HG03439 (cell line): ENCODE results near the gene HOXA6.

Source experiments
- ATAC-seq: cut with Tn5 transposase; IDR thresholded peaks from one replicate; pipeline ENCODE4 v1.9.1; 2021; ENCODE audit warnings: mild to moderate bottlenecking, moderate library complexity; ENCODE audit not compliant: unreplicated experiment

HOXA6 gene

DNA sequence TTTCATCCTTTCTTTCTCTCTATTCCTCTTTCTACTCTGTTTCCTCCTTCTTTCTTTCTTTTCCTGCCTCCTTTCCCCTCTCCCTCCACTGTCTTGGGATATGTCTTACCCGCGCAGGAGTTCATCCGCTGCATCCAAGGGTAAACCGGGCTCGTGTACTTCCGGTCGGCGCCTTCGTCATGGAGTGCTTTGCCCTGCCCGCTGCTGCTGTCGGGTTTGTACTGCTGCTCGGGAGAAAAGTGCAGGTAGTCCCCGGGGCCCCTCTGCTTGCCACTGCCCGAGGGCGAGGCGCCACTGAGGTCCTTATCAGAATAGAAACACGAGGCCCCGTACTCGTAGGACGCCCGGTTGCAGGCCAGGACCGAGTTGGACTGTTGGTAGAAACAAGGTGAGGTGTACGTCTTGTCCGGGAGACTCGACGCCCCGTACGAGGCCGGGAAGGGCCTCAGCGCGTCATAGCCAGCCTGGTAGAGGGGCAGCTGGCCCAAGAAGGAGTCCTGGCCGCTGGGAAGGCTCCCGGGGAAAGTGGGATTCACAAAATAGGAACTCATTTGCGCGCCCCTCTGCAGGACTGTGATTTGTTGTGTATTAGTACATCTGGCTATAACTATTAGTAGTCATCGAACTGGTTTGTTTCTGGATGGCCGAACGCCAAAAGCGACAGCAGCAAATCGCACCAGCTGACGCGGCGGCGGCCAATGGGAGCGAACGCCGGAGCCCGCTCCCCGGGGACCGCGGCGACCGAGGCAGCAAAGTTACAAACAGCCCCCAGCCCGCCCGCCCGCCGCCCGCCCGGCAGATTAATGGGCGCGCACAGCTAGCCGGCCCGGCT lies at the start of gene HOXA6:
Gene HOXA6 (minus strand): TSS at position 576 of the 832 bp plus-strand sequence. CDS start 25 bp downstream, at position 551.
- no peak for ATAC-seq

DNA sequence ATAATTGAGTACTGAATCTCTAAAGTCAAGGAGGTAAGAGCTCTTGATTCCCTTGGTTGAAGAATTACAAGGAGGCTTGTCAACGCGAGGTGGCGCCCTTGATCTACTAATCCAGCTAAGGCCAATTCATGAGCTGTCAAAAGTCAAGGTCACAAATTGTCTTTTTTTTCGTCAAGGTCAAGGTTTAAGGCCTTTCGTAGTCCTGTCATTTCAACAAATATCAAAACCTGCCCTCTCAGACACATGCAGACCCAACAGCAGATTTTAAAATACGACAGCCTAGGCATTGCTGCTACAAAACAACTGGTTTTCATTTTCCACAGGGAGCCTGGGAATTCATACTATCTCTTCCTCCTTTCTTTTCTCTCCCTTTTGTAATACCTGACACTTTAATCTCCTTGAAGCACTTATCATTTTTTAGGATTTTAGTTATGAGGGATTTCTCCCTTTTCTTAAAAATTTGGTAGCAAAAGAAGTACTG lies 48.8 kb upstream of the HOXA6 start:
- no peak for ATAC-seq

DNA sequence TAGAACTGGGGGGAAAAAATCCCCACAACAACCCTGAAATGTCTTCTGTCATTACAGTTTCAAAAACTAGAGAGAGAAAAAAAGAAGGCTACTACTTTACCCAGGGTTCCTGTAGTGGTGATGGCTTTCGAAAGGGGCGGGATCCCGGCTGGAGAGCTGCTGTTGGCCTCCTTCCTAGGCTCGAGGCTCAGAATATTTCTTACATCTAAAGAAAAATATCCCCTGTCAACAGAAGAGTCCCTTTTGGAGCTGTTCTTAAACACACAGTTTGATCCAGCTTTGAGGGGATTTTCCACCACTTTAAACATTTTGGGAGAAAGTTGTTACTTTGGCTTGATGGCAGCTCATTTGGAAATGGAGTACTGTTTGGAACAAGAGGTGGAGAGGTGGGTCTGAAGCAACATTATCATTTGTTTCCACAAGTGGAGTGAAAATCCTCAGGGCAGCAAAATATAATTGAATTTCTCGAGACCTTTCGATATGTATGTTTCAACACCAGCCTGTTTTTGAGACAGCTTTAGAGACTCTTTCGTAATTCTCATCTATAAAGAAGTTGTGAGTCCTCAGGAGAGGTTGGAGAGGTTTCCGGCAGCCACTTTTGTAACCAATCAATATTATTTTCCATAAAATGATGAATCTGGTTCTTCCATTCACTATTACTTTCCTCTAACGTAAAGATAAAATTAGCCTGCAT lies 47.3 kb upstream of the HOXA6 start:
- no peak for ATAC-seq

DNA sequence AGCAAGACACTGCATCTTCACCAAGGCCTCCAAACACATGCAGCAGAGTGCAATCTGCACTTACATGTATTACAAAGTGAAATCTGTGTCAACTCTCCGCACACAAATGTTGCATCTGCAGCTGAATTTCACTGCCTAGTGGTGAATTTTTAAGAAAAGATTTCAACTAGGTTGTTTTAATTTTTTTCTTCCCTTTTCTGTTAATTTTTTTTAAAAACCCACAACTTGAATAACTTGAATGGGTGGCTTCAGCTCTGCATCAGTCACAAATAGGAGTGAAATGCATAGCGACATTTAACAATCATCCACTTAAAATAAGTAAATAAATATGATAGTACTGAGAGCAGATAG lies 46.4 kb upstream of the HOXA6 start:
- no peak for ATAC-seq

DNA sequence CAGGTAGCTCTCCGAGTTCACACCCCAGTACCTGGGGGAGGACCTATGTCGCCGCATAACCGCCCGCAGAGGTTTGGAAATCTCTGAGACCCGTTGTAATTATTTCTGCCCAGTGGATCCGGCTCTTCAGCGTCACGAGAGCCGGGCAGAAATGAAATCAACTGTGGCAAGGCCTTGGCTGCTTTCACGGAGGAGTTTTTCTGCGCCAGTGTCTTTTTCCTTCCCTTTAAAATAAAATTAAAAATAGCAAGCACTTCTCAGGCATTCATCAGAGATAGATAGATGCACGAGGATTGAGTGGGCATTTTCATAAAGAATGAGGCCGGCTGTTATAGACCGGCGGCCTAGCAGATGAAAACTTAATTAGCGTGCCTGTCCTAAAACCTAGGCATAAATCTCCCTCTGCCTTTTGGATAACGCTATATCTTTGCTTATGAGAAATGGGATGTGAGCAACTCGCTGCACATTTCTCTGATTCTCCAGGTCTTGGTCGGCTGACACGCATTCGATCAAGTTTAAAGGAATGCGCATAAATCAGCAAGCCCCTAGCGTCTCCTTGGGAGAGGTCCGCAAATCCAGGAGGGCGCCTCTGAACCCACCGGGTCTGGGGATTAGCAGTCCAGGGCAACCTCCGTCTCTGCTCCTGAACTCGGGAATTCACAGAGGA lies 45.9 kb upstream of the HOXA6 start:
- ATAC-seq = no peak

DNA sequence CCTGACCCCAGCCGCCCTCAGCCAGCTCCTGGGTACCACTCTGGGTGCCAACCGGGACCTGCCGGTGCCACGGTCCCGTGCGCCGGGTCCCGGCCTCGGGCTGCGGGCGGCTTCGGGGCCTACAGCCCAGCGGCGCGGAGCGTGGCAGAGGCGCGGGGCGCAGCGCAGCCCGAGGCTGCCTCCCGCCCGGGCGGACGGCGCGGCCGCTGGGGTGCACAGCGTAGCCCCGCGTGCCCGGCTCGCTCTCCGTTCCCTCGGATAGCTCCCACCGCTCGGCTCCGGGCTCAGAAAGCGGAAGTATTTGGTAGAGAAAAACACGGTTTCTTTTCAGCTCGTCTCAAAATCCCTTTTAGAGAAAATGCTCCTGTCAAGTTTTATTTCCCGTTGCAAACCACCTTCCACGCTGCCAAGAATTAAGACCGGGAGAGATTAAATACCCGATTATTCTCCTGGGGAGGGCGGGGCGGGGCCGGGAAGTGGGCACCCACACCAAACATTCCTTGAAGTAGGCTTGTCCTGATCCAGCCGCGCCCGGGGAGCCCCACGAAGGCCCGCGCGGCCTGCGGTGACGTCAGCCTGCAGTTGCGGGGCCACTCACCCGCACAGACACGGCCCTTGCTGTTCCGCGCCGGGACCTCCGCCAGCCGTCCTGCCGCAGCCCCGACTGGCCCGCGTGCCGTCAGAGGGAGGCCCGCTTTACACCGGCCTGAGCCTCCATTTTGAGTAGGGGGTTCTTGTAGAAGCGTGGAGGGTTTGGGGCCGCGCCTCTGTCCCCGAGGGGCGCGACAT lies 45.2 kb upstream of the HOXA6 start:
- ATAC-seq = no peak

DNA sequence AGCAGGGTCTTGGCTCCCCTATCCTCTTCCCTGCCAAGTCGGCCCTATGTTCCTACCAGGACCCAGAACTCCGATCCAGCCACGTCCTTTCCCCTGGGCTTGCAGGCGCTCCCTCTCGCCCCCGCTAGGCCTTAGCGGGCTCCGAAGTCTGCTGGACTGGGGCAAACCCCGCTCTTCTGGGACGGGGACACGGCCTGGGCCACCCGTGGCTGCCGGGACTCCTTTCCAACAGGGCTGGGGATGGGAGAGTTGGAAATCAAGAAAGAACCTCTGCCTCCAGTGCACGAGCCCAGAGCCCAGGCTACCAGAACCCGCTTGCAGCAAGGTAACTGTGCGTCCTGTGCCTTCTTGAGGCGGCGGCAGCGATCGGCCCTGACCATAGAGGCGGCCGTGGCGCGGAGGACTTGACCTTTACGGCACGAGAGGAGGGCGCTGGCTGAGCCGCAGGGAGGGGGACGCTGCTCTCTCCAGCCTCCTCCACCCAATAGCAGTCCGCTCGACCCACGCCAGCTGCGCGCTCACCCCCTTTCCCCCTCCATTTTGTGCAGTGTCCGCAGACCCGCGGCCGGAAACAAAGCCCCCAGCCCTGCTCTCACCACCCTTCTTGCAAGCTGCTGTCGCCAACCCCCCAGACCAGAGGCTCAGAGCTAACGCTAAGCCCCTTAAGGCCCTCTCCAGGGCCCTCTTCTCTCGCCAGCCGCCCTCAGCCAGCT lies 44.4 kb upstream of the HOXA6 start:
- ATAC-seq = no peak

DNA sequence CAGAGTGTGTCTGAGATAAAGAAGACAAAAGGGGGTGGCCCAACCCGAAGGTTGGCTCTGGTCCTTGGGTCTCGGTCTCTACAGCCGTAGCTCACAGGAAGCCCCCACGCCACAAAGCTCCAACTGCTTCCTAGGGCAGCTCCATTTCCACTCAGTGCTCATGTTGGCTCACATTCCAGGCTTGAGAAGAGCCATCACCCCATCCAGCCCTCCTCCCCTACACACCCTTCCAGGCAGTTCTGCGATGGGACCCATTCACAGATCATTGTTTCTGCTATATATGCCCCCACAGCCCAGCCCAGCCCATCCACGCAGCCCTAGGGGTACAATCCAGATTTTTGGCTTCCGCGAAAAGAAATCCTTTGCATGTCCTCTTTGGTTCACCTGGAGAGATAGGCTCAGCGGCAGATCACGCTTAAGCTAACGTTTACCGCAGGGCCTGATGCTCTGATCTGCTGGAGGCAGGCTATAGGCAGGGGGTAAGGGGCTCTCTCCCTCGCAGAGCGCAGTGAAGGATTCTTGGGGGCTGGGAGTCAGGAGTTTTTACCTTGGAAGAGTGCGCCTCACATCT lies 43.7 kb upstream of the HOXA6 start:
- ATAC-seq = no peak

DNA sequence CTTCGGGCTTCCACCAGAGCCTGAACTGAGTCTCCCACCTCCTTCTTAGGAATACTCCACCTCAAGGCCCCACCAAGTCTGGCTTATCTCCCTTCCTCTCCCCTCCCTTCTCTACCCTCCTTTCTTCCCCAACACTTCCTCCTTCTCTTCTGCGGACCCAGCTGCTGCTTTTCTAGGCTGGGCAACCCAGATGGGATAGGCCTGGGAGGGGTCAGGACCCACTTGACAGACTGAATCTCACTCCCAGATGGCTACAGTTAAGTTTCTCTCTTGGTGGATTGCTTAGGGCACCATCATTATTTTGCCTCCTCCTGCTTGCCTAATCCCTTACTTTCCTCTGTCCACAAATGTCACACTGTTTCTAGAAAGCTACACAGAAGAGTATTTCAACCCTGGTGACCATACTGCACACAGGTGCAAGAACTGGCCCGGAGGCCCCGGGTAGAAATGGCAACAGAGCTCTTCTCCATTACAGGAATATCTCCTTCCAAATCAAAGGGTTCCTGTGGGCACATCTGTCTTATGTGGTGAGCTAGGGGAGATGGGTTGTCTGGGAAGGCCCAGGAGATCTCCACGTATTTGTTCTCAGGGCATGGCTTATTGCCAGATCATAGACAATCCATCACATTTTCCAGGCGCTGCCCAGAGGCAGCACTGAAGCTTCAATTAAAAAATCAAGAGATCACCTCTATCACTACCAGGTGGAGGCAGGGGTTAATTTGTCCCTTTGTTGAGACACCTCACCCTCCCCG lies 42.6 kb upstream of the HOXA6 start:
- ATAC-seq = no peak

DNA sequence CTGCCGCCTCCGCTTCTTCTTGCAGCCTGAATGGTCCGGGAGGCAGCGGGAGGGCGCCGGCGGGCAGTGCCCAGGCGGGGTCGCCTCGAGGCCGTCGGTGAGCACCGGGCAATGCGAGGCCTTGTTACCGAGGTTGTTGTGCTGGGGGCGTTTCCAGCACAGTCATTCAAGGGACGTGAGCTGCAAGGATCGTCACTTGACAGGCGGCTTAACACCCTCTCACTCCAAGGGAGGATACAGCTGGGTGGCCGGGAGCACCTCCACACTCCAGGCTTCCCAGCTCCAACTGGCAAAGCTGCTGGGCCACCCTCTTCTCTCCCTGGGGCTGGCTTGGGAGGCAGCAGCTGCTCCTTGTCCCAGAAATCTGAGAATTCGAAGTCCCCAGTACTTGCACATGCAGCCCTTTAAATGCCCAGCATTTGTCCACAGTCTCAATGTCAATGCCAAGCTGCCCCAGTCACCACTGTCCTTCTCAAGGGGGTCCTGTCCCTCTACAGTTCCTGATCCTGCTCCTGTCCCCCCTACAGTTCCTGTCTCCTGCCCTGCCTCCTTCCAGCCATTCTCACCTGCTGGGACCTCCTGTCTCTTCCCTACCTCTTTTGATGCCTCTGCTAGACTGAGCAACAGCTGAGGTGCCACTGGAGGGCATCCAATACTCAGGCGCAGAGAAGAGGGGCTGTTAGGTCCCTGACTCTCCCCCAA lies 41.9 kb upstream of the HOXA6 start:
- no peak for ATAC-seq

DNA sequence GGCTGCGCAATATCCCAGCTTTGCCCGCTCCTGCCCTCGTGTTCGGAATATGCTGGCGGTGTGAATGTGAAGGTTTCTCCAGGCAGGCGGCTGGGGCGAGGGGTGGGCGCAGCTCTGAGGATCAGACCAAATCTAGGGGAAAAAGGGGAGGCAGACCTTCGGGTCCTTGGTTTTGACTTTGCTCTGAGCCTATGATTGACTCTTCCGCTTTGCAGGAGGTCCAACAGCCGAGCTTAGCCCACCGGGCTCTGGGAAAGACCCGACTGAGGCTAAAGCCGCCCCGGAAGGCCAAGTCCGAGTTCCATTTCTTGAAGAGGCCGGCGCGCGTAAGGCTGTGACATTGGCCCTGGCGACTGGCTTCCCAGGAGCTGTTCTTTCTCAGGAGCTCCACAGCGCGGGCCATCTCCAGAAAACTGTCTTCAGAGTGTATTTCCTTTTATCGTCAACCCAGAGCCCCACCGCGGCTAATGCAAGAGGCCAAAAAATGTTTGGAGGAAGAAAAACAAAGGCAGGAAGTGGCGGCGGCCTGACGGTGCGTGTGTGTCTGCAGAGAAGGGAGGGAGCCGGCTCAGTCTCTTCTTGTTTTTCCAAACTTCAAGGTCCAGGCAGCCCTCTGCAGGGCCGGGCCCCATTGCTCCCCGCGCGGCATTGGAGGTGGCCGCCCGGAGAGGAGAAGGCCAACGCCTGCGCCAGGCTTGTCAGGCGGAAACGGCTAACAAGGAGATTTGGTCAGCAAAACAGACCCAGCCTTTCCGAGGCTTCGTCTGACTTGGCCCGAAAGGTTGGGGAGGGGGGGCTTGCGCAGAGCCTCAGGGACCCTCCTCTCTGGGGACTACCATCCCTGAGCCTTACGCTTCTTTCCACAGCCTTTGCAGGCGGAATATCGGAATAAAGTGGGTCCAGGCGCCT lies 41.1 kb upstream of the HOXA6 start:
- no peak for ATAC-seq

DNA sequence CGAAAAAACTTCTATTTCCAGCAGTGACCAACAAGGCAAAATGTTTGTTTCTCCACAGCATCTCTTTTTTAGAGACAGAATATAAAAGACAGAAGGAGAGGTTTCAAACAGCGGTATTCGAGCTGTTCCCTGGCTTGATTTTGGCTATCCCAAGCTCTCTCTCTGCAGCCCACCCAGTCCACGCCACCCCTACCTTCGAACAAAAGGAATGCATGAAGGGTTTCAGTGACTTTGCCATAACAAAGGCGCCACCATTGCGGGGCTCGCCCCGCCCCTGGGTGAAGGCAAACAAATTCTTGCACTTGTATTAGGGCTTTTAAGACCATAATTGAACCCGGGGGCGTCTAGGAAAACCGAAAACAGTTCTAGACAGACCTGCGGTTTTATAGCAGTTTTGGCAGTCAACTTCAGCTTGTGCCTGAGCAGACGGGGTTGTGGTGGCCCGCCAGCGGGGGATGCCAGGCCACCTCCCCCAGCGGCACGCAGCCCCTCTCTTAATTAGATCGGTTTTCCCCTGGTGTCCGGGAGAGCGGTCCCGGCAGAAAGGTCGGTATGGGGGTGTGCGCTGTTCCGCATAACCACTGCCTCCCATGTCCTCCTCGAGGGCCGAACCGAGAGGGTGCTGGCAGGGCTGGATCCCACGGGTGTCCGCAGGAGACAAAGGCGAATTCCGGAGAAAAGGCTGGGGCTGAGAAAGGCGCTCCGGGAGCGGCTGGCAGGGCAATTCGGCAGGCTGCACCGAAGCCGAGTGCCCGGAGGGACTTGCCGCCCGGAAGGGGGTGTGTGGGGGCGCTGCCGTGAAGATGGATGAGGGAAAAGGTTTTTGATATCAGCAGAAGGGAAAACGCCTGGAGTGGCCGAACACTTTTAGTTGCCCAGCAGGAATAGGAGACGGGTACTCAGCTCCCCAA lies 40.2 kb upstream of the HOXA6 start:
- no peak for ATAC-seq

DNA sequence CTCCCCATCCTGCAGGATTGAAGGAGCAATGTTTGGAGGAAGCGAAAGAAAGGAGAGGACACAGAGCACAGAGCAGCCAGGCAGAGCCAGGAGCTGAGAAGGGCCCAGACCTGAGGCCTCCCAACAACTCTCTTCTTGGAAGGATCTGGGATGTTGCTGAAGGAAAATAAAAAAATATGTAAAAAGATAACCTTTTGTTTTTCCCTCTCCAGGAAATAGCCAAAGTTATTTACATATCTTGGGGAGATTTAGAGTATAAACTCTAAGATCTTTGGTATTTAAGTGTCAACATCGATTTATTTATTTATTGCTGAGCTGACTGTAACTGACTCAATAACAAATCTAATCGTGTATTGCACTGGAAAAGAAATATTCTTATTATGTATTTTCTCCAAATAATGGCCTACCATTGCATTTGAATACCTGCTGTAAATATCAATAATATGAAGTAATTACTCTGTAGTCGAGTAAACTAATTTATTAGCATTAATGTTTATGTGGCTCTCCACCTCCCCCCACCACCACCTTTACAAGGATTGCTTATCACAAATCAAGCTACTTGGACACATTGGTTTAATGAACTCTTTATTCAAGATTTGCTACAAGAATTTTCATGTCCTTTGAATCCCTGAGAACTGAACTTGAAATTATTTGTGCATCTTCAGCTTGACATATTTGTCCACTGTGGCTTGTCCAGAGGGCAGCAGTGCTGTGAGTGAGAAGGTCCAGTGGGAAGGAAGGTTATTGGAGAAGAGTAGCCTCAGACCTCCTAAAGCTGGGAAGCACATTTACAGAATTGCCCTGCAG lies 39.3 kb upstream of the HOXA6 start:
- ATAC-seq = no peak

DNA sequence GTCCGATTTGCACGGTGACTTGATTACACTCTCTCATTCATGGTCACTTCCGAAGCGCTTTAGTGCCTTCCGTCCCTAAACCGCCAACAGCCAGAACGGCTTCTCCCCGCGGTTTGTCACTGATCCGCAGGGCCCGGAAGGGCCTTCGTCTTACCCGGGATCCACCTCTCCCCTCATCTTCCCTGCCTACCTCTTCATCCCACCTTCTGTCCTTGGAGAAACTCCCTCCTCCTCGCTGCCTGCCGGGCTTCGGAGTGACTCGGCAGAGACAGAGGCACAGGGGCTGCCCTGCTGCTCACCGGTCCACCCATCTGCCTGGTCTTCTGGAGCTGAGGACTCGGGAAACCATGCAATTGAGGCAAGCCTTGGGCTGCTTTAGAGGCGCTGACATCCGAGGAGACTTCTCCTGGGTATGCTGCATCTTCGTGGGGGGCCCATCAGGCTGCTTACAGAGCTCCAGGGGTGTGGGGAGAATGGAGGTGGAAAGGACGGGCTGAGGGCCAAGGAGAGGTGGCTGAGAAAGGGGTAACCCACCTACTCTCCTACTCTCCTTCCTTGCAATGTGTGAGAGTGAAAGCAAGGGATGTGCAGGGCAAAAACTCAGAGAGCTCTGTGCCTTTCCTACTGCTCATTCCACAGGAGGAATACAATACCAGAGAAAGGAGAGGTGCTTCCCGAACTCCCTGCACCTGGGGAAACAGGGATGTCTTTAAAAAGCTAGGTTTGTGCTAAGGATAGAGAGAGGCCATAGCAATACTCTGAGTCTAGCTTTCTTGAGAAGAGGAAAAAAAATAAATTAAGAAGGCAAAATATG lies 38.5 kb upstream of the HOXA6 start:
- ATAC-seq = no peak
